HTR-8/SVneo (cell line): Measurements from ENCODE around the gene FOCAD.
A peak's percentile ranks its signal among the peaks of the same experiment; 100 is the strongest.

ENCODE experiments used
- DNase-seq: peaks from one replicate; pipeline ENCODE4 v3.0.0; 2011; ENCODE audit warnings: low spot score, mixed read lengths; ENCODE audit not compliant: insufficient read length
- FAIRE-seq: peaks from 2 replicates; lab custom pipeline; 2011; peaks lifted over from hg19 to GRCh38; lab: Jason Lieb, UNC

Gene FOCAD

DNA sequence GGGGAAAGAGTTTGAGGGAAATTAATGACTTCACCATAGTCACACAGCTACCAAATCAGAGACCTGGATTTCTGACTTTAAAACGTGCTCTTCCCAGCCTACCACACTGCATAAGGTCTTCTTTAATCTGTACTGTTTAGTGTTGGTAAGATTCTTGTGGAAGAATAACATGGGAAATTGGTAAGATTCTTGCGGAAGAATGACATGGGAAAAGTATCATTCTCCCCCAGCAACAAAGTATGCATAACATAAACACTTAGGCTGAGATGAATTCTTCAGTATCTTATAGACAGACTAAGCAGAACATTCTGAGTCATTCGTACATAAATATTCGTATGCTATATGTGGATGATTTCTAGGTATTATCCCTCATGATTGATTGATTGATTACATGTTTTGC, 170.4 kb downstream of the FOCAD start:
- no peak for FAIRE-seq
- DNase-seq = no peak

DNA sequence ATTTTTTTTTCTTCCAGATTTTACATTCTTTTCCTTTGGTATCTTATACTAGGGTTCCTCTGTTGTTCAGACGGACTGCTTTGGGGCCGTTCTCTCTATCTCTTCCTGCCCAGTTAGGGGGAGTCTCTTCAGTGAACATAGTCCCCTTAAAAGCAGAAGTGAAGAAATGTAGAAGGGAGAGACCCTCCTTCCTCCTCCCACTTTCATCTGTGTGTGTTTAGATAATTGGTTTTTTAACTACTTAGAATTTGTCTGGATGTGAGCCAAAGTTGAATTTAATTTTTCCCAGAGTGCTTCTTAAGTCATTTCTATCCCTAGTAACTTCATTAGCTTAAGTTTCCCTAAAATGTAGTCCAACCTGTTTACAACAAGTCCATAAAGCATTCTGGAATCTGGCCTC, 179.9 kb downstream of the FOCAD start:
- DNase-seq = no peak
- FAIRE-seq = no peak

DNA sequence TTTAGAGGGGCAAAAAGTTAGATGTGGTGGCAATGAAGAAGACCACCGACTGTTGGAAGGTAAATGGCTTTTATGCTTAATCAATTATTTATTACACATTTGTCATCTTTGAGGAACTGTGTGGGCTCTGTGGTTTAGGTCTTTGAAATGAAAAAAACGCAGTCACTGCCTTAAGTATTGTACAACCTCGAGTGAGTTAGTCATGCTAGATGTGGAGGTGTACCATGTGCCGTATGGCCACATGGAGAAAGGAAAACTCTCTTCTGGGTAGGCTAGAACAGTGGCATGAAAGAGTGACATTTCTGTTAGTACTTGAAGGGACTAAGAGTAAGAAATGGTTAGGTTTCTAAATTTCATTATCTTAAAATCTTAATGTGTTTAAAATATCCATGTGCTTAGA, 181.3 kb downstream of the FOCAD start:
- FAIRE-seq (no peak), DNase-seq (no peak)

DNA sequence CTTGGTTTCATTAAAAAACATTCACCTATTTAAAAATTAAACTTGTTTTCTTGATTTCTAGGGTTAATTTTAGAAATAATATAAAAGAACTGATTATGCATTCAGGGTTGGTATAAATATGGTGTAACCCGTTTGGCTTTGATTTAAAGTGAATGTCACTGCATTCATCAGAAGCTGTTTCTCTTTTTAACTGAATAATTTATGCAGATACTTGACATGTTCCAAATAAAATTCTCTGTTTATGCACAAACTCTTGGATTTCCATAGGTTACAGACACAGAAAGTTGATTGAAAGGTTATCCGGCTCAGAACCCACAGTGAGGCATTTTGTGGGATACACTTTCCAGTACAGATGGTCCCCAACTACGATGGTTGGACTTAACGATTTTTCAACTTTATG, 186.1 kb downstream of the FOCAD start:
- DNase-seq (no peak), FAIRE-seq (no peak)

DNA sequence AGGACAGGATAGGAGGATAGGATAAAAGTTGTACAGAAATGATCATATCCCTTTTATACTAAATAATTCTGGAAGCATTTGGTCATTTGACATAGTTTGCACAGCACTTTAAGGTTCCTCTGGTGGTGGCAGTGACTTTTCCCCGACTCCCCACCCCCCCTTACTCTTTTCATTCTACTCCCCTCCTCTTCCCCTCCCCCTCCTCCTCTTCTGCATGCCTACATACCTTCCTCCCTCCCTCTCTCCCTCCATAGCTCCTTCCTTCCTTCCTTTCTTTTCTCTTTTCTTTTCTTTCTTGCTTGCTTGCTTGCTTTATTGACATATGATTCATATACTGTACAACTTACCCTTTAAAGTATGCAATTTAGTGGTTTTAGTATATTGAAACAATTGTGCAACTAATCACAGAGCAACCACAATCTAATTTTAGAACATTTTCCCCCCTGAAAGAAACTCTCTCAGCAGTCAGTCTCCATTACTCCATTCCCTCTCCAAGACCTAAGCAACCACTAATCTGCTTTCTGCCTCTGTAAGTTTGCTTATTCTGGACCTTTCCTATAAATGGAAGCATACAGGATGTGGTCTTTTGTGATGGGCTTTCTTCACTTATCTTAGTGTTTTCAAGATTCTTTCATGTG, 188.4 kb downstream of the FOCAD start:
- DNase-seq (no peak), FAIRE-seq (no peak)

DNA sequence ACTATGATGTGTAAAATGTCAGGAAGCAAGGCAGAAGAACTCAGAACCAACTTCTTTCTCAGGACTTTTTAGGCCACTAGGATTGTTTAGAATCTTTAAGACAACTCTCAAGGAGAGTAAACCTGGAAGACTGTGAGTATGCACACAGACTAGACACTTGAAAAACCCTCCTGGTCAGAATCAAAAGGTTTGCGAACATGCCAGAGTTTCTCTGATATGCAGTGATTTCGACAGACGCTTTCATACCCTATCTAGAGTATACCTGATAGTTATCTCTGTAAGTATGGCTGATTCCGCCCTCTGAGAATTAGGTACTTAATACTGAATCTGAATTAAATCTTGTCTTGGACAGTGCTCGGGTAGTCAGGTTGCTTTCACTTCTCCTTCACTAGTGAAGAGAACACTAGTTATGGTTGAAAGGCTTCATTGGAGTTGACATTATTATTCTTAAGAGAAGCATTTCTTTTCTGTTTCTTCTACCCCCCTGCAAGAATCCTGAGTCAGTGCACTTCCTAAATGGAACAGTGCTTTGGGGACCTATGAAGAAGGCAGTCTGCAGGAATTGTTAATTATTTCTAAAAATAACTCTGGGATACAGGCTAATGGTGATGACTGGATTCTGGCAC, 189.3 kb downstream of the FOCAD start:
- FAIRE-seq (no peak), DNase-seq (no peak)

DNA sequence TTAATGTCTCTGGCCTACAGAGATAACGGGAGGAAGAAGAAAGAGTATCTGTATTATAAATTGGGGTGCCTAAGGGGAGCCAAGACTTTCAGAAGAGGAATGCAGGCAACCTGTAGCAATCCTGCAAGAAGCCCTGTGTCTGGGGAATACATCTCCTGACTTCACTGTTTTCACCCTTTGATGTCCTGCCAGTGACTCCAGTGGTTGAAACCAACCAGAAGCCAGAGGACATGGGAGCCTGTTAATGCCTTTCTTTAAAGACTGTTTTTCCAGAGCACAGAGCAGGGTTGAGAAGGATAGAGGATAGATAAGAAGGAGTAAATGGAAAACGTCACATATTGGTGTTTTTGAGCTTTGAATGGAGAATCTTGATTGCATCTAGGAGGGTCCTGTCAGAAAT, 196.2 kb downstream of the FOCAD start:
- DNase-seq (no peak), FAIRE-seq (no peak)

DNA sequence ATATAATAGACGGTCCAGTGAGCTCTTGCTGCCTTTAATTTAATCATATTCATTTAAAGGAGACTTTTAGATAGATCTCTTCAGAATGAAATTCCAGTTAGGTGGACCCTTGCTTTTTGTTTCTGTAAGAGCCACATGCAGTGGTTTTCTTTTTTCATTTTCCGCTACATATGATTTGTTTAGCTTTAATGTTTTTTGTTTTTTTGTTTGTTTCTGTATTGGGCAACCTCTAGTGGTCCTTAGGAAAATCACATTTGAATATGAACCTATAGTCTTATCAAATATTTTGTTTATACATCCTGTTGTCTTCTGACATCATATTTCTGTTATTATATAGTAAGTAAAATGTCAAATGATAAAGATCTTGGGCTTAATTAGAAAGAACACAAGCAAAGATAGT, 196.6 kb downstream of the FOCAD start:
- DNase-seq (no peak), FAIRE-seq (no peak)

DNA sequence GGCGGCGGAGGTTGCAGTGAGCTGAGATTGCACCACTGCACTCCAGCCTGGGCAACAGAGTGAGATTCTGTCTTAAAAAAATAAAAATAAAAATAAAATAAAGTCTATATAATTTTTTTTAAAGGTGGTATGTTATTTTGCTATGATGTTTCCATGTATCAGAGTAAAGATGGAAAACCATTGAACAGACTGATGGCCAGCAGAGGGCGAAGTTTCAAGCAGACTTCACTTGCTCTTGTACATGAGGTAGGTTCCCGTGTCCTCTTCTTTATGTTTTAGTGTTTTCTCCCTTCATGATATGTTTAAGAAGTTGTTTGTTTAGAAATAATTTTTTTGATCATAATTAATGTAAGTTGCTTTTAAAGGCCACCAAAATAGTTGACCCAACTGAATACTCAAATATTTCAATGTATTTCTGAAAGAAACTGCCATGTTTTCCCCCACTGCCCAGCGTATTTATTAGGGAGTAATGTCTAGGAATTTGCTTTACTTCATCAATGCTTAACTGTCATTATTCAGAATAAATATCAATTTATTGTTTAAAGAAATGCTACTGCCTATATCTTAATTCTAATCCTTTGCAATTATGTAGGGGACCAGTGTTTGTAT, 201.0 kb downstream of the FOCAD start:
- peak; percentile 3 for DNase-seq
- no peak for FAIRE-seq

DNA sequence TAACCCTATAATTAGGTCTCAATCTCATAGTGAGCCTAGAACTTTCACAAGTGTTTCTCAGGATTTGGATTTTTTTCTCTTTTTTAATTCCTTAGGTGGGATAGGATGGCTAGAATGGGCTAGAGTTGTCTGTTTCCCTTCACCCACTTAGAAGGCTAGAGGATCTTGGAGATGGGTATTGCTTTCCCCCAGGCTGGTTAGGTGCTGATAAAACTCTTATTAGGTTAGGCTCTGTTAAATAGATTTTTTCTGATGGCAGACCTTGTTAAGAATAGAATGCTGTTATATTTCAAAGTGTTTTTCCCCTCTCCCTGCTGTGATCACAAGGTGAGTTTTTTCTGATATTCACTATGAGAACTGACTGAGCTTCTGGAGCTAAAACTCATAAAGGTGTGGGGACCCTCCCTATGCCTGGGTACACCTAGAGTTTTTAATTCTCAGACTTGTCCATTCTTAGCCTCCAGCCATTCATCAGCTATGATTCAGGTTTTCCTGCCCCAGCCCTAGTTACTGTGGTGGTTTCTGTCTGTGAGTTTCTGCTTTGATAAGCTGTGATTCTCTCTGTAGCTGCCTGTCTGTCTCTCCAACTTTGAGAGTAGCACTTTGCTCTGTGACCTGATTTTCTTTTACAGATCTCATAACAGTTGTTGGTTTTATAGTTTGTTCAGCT, 215.0 kb downstream of the FOCAD start:
- DNase-seq (no peak), FAIRE-seq (no peak)

DNA sequence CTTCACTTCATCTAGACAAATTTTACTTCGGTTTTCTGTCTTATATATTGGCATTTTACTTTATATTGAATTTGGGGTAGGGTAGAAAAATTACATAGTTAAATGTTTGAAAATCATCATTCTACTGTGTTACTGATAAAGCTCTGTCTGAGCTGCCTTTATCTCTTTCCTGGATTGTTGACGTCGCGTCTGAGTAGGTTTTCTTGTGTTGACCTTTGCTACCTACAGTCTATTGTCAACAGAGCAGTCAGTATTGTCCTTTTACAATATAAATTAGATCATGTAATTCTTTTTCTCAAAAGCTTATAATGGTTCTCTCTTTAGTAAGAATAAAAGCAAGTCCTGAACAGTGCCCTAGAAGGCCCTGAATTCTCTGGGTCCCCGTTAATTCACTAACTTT, 219.2 kb downstream of the FOCAD start:
- no peak for DNase-seq
- FAIRE-seq = no peak

DNA sequence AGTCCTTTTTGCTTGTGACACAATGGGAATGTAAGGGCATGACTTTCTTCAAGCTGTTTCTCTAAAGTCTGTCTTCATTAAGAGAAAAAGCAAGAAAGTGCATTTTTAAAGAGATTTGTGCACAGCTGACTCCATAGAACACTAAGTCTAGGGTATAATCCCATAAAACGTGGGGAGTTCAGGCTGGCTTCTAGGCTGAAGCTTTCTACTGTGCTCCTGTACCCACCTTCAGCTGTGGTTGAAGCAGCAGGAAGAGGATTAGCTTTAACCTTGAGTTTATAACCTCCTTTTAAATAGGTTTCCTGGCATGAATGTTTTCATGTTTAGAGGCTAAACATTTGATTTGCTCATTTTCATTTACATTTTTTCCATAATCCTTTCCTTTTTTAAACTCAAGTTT, 220.9 kb downstream of the FOCAD start:
- FAIRE-seq = no peak

DNA sequence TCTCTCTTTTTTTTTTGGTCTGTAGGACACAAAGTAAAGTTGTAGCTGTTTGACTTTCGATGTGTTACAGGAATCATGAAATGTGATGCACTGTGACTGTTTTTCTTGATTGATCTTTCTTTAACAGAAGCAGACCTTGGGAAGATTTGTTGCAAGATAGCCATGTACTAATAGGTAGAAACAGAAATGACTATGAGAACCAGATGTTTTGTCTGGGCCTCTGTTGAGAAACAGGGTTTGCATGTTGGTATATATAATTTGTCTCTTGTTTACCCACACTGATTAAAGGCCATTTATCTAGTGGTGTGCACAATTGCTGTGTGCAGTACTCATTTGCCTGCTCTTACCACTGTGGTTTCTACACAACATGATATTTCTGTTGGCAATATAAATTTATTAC, 222.3 kb downstream of the FOCAD start:
- DNase-seq (no peak), FAIRE-seq (no peak)

More for the DNA sequence above, 220.9 kb downstream of the FOCAD start:
- no peak for DNase-seq

DNA sequence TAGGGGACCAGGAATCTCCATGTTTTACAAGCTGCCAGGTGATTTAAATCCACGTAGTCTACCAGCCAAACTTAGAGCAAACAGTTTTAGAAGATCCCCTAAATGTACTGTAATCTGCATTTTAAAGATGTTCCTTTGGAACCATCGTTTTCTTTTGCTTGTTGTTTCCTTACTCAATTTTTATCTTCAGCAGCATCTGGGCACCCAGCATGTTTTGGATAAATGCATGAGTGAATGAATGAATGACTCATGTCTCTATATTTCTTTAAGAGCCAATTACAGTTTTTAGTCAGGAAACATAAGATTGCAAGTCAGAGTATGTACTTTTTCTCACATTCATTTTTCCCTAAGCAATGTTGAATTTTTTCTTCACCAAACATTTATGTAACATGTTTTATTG, 224.4 kb downstream of the FOCAD start:
- FAIRE-seq = no peak

DNA sequence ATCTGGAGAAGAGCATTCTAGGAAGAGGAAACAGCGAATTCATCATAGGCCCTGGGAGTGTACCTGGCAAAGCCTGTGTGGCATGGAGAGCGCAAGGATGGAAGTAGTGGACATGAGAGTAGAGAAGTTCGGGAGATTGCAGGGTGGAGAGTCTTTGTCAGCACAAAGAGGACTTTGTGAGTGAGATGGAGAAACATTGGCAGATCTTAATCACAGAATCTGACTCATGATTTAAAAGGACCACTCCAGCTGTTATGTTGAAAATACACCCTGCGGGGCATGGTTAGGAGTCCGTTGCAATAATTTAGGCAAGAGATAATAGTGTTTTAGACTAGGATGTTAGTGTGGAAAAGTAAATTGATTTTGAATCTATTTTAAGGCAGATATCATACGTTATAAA, 230.5 kb downstream of the FOCAD start:
- no peak for FAIRE-seq
- DNase-seq = no peak

More for the DNA sequence above, 224.4 kb downstream of the FOCAD start:
- no peak for DNase-seq

DNA sequence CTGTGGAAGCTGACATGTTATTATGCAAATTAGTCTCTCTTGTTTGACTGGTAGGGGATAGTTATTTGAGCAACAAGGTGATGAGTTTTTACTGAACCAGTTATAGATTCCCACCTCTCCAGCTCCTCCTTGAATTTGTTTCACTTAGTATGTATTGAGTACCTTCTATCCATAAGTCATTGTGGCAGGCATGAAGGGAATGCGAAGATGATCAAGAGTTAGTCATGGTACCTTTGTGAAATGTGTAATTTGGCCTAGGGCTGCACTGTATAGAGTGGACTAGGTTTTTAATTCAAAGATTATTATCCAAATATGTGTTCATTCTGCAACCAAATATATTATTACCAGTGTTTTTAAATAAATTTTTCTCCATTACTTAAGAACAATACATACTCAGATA, 237.3 kb downstream of the FOCAD start:
- FAIRE-seq (no peak), DNase-seq (no peak)

DNA sequence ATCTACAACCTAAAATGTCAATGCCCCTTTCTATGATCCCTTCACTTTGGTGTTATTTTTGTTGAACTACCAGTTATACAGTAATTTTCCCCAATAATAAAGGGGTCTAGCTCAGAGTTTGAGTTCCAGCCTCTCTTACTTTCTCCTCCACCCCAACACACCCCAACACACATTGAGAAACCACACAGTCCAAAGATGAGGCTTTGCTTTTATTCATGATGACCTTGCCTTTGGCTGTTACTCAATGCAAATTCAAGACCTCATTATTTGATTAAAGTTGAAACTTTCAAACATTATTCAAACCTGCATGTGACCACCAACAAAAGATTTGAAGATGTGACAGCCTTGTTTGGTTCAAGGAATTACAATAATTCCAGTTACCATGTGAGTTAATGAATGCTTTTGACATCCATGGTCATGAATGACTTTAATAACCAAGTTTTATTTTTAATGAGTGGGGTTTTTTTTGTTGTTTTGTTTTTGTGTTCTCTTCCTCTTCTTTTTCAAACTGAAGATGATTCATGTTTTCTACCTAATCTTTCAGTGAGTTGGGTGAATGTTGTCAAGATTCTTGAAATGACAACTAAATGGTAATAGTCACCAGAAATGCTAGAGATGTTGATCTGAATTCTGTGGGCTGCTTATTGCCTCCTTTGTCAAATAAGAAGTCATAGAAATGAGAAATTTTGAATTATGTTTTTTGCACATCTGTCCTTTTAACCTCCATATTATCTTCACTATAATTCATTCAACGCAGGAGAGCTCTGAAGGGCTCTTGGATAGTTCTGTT, 241.4 kb downstream of the FOCAD start:
- FAIRE-seq (no peak), DNase-seq (no peak)

DNA sequence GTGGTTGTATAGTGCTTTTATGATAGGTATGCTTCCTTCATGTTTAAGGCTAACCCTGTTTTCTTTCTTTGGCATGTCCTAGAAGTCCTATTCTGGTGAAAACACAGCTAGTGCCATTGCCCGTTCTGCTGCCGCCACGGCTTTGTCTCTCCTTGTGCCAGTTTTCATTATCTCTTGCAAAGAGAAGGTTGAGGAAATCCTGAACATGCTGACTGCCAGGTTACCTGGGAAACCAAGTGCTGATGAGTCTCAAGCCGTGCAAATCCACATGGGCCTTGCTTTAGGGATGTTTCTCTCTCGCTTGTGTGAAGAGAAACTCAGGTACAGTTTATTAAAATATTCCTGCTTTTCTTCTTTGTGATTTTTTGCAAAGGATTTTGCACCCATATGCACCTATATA, 245.2 kb downstream of the FOCAD start:
- FAIRE-seq = no peak
- no peak for DNase-seq

DNA sequence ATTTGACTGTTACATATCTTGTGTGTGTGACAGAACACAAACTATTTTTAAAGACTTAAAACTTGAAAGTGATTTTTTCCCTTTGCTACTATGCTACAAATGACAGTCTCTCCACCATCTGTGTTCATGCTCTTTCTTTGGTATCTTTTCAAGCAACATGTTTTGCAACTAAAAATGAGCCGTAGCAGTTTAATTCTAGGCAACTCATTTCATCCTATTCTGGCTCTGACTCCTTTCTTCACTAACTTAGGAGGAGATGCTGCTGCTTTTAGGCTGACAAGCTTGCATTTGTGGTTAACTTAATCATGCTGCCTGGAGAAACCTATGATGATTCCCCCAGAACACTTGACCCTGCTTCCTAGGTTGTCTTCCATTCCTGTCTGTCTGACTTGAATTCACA, 246.8 kb downstream of the FOCAD start:
- FAIRE-seq (no peak), DNase-seq (no peak)

DNA sequence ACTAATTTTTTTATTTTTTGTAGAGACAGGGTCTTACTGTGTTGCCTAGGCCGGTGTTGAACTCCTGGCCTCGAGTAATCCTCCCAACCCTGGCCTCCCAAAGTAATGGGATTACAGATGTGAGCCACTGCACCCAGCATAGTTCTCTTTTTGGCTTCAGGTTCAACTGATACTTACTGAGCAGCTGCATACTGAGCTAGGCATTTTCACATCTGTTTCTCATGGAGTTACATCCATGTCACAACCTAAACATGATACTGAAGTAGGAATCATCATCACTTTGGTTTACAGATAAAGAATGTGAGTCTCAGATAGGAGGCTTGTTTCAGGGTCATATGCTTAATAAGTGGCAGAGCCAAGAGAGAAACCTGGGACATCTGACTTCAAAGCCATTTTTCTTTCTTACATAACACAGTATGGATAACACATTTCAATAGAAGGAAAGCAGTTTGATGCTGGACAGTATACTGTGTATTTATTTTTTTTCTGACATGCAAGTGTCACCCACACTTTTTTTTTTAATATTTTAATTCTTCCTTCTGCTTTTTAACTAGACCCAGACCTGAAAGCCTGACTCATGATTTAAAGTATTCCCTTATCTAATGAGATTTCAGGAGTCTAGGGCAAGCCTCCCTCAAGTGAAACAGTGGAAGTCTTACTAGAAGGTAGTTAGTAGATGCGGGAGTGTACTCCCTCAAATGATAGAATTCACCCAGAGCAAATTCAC, 256.6 kb downstream of the FOCAD start:
- FAIRE-seq (no peak), DNase-seq (no peak)
